Measurements from ENCODE around the gene EXT2. TPM values are rescaled to one million over a fixed set of nuclear protein-coding genes. Genes with fewer than 3 reads are reported as not detected.

The EXT2 gene
- total RNA-seq, 6 experiments from 2014 or later: 105 to 130 (median 118) TPM

GRCh38 chr11:44174842-44175241 lies 79.4 kb downstream of the EXT2 start:
- no peak overlapping the region for H3K27ac Mint-ChIP-seq
- H3K4me1 Mint-ChIP-seq (ENCODE audit: low read depth): peaks cover 23% of the 10 kb centered on the region
- DNase-seq: no peak
- no peak overlapping the region for H3K4me3 Mint-ChIP-seq
- no peaks in the 10 kb centered on the region for H3K36me3 Mint-ChIP-seq (ENCODE audit: low read depth)
- TF ChIP-seq CTCF (IDR thresholded peaks at IDR 0.05): no peak
- H3K9me3 Mint-ChIP-seq: no peaks in the 10 kb centered on the region
- no peaks in the 10 kb centered on the region; the same call in 1 of the 2 replicates for H3K27me3 Mint-ChIP-seq (ENCODE audit: insufficient read depth)

GRCh38 chr11:44176546-44177213 lies 81.2 kb downstream of the EXT2 start:
- peaks cover 28% of the 10 kb centered on the region for H3K4me1 Mint-ChIP-seq (ENCODE audit: low read depth)
- no peak for TF ChIP-seq CTCF (IDR thresholded peaks at IDR 0.05)
- H3K4me3 Mint-ChIP-seq: no peak overlapping the region
- no peaks in the 10 kb centered on the region for H3K9me3 Mint-ChIP-seq
- no peak overlapping the region for H3K27ac Mint-ChIP-seq
- DNase-seq: no peak
- H3K27me3 Mint-ChIP-seq (ENCODE audit: insufficient read depth): no peaks in the 10 kb centered on the region; the same call in 1 of the 2 replicates
- H3K36me3 Mint-ChIP-seq (ENCODE audit: low read depth): no peaks in the 10 kb centered on the region

- Mint-ChIP-seq H3K36me3 (ENCODE audit: low read depth) (no peaks in the 10 kb centered on the region), H3K27ac (peak overlapping the region; percentile 70), H3K27me3 (ENCODE audit: insufficient read depth) (no peaks in the 10 kb centered on the region; the same call in 1 of the 2 replicates), H3K4me1 (ENCODE audit: low read depth) (peaks cover 28% of the 10 kb centered on the region), H3K4me3 (no peak overlapping the region), H3K9me3 (no peaks in the 10 kb centered on the region)
- TF ChIP-seq CTCF (IDR thresholded peaks at IDR 0.05): no peak
- no peak for DNase-seq
Measured at GRCh38 chr11:44177905-44178304, 82.4 kb downstream of the EXT2 start.

GRCh38 chr11:44178381-44178780 lies 82.9 kb downstream of the EXT2 start:
- Mint-ChIP-seq H3K4me1 (ENCODE audit: low read depth) (peaks cover 28% of the 10 kb centered on the region), H3K27me3 (ENCODE audit: insufficient read depth) (no peaks in the 10 kb centered on the region; the same call in 1 of the 2 replicates), H3K36me3 (ENCODE audit: low read depth) (no peaks in the 10 kb centered on the region), H3K27ac (peak overlapping the region; percentile 70), H3K4me3 (peak overlapping the region; percentile 27; the same call in 1 of the 2 replicates), H3K9me3 (no peaks in the 10 kb centered on the region)
- peak; percentile 71 for DNase-seq
- TF ChIP-seq CTCF (IDR thresholded peaks at IDR 0.05): peak; percentile 46

GRCh38 chr11:44179173-44179572 lies 83.7 kb downstream of the EXT2 start:
- Mint-ChIP-seq H3K9me3 (no peaks in the 10 kb centered on the region), H3K4me1 (ENCODE audit: low read depth) (peaks cover 28% of the 10 kb centered on the region), H3K27me3 (ENCODE audit: insufficient read depth) (no peaks in the 10 kb centered on the region; the same call in 1 of the 2 replicates), H3K36me3 (ENCODE audit: low read depth) (no peaks in the 10 kb centered on the region), H3K27ac (peak overlapping the region; percentile 10; the same call in 1 of the 2 replicates), H3K4me3 (no peak overlapping the region)
- TF ChIP-seq CTCF (IDR thresholded peaks at IDR 0.05): no peak
- peak; percentile 12 for DNase-seq

Data from HFFc6 (cell line).